GM18508 (cell line): ENCODE data around the gene BCL10.
A peak's percentile ranks its signal among the peaks of the same experiment; 100 is the strongest.

ENCODE experiments used
- ATAC-seq: cut with Tn5 transposase; IDR thresholded peaks from one replicate; pipeline ENCODE4 v1.9.1; 2021; ENCODE audit warnings: moderate number of reproducible peaks; ENCODE audit not compliant: insufficient read depth, unreplicated experiment

The BCL10 gene

DNA sequence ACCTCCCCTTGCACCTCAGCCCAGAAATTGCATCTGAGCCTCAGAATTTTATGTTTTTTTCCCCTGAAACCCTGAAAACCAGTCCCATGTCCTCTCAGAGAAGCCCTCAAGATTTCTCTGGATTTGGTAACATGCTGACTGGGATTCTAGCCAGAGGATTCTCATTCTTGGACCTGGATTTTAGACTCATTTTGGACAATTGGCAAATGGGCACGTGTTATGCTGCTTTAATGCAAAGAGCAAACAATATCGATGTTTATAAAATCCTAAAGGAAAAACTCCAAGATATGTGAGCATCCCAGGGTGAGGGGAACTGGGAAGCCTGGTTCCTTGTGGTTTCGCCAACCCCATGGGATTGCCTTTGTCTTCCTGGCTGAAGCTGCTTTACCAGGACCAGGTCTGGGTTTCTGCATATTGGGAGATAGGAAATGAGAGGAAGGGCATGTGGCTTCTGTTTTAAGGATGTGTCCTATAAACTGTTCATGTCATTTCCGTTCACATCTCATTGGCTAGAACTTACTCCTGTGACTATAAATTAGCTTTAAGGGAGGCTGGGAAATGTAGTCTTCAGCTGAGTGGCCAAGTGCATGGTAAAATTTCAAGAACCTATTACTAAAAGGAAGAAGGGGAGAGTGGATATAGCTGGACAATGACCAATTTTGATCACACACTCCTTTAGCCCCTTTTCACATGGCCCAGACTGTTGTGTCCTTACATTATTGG, 27.2 kb upstream of the BCL10 start:
- no peak for ATAC-seq

DNA sequence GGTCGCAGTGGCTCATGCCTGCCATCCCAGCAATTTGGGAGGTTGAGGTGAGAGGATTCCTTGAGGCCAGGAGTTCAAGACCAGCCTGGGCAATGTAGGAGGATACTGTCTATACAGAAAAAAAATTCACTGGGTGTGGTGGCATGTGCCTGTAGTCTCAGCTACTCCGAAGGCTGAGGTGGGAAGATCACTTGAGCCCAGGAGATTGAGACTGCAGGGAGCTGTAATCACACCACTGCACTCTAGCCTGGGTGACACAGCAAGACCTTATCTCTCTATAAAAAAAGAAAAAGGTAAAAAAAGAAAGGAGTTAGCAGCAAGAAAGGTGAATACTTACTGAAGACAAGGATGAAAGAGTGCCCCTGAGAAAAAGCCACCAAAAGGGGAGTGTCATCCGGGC, 23.7 kb upstream of the BCL10 start:
- ATAC-seq = no peak

DNA sequence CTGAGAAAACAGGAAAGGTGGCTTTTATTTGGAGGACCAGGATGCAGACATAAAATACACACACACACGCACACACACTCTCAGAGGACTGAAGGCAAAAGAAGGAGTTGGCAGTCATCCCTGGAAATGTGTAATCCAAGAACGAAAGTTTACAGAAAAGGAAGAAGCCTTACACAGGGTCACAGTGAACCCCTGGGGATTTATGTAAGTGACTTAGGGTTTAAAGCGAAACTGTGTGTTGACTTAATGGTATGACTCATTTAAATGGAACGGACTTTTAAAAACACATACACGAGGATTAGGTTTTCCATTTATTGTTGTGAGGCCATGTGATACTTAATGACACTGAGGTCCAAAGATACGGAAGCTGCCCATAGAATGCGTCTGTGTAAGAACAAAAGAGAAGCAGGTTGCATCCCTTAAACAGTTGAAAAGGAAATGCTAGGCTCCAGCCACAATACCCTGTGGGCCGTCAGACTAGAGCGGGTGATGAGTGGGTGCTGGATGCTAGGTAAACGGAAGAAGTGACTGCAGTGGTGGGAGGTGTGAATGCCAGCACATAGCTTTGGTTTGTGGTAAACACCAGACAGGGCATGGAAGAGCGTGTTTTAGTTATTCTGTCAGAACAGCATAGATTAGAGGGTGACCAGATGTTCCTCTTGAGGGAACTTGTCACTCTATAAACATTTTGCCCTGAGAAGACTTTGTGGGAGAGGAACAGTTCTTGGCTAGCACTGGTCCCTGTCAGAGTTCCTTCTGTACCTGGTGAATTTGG, 21.6 kb upstream of the BCL10 start:
- peak; percentile 95 for ATAC-seq

DNA sequence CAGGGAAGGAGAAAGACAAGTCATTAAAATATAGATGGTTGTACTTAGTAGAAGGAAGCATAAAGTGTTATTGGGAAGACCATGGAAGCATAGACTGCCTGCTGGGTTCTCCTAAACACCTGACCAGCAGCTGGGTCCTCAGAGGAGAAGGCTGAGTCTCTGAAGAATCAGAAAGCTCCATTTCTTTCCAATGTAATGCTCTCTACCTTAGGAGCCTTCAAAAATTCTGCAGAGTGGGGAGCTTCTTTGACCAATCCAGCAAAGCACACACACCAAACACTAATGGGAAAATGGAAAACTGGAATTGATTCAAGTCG, 21.1 kb upstream of the BCL10 start:
- no peak for ATAC-seq

DNA sequence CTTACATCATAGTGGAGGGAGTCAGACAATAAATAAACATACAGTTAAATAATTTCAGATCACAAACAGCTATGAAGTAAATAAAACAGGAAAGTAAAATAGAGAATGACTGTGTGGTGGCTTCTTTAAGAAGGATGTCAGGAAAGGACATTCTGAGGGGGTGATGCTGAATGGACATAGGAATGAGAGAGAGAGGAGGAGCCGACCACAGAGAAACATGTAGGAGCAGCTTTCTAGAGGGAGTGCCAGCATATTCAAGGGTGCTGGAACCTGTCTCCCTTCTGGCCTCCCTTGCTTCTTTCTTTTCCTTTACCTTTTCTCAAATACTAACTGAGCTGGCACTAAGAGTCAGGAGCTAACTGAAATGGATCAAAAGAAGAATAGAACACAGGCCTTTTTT, 20.5 kb upstream of the BCL10 start:
- no peak for ATAC-seq

DNA sequence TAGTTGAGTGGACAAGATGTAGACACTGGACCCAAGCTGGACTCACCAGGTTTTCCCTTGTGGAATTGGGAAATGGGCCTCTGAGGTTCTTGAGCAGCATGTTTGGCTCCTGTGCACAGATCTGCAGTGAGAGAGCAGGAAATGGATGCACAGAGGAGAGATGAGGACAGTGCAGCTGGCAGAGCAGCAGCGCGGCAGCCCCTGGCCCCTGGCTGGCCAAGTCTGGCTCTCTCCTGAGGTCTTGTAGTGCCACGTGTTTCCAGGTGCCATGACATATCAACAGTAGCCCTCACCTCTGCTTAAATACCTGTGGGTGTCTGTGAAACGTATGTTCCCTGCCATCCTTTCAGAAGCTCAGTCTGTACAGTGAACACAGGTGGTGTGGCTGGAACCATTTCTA, 19.2 kb upstream of the BCL10 start:
- ATAC-seq = no peak

DNA sequence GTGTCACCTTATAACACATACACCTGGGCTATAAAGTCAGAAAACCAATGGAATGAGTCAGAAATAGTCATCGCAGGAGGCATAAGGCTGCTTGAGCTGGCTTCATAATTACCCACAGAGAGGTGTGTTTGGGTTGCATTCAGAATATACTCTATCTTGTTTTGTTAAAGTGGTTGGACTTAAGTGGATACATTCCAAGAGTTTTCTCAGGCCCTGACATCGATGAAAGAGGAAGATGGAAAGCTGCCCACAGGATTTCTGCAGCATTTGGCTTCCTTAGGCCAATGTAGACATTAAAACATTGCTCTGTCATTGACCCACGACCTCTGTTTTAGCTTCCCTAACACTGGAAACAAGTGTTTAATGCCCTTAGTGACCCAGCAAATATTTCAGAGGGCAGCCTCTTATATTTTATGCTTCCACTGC, 18.6 kb upstream of the BCL10 start:
- no peak for ATAC-seq

DNA sequence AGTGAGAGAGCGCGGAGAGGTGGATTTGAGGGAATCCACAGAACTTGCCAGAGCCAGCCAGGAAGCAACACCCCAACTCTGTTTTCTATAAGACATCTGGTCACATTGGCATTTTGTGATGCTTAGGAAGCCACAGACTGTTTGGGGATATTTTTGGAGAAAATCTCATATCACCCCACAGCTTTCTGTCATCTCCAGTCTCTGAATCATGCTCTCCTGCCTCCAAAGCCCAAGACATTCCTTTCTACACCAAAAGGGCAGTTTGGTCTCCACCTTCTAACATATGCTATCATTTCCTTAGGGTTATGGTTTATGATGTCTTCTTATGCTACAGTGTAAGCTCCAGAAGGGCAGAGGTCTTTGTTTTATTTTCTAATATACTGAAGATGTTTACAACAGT, 14.4 kb upstream of the BCL10 start:
- ATAC-seq = no peak

DNA sequence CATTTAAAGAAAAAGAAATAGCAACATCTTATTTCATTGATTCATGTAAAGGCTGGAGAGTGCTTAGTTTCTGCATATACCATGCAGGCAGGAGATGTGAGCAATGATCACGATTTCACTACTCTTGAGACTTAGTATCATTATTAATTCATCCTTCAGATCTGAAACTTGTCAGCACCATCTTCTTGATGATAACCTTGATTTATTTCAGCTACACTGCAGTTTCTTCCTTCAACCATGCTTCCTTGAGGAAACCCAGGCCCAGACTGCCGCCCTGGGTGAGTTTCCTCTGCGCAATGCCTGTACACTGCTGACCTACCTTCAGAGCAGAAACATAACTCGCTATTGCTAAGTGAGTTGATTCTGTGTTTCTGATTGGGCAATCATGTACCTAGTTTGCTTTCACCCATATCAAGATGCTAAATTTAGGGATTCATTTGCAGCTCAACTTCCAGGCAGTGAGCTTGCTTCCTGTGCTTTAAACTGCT, 13.5 kb upstream of the BCL10 start:
- no peak for ATAC-seq

DNA sequence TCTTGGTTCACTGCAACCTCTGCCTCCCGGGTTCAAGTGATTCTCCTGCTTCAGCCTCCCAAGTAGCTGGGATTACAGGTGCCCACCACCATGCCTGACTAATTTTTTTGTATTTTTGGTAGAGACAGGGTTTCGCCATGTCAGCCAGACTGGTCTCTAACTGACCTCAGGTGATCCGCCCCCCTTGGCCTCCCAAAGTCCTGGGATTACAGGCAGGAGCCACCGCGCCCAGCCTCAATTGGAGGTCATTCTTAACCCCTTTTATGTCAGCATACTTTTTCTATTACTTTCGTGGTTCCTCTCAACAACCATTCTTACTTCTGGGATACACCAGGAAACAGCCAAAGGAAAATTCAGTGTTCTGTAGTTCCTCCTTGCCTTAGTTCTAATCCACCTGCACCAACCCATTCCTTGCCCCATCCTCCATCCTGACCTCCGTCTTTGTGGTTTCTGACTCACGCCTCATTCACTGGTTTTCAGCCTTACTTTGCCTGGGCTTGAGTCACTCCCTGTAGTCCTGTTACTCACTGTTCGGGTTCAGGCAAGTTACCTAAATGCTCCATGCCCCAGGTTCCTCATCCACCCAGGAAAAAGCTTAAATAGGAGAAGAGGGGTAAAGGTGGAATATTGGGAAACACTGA, 12.9 kb upstream of the BCL10 start:
- ATAC-seq = no peak

DNA sequence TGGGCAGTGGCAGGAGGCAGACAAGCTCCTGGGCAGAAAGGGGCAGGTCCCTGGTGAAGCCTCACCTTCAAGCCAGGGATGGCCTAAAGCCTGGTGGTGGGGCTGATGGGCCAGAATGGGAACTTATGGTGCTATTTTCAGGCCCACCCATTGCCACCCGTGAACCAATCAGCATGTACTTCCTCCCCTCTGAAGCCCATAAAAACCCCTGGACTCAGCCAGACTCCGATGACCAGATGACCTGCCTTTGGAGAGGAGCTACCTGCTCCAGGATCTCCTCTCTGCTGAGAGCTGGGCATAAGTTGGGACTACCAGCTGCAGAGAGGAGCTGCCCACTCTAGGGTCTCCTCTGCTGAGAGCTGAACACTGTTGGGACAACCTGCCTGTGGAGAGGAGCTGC, 7.8 kb upstream of the BCL10 start:
- no peak for ATAC-seq

DNA sequence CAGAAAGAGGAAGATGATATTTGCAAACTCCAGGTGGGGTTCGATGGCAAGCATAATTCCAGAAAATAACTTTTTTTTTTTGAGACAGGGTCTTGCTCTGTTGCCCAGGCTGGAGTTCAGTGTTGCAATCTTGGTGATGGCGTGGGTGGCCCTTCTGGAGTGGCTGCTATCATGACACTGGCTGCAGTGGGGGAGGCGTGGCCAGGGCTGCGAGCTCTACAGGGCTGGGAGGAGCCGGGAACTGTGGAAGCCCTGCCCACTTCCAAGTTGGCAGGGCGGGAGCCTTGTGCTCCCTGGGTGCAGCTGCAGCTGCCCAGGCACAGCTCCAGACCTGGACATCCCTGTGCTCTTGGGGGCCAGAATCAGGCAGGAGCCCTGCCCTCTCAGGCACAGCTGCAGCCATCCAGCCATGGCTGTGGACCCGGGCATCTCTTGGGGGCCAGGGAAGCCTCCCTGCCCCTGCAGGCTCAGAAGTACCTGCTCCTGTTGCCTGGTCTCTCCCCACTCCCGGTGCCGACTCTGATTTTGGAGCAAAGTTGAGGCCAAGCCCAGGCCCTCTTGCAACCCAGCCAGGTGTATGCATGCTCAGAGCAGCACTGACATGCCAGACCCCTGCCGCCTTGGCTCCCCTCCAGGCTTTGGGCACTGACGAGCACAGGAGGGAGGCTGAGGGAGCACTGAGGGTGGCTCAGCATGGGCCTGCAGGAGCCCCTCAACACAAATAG, 7.2 kb upstream of the BCL10 start:
- ATAC-seq = no peak

DNA sequence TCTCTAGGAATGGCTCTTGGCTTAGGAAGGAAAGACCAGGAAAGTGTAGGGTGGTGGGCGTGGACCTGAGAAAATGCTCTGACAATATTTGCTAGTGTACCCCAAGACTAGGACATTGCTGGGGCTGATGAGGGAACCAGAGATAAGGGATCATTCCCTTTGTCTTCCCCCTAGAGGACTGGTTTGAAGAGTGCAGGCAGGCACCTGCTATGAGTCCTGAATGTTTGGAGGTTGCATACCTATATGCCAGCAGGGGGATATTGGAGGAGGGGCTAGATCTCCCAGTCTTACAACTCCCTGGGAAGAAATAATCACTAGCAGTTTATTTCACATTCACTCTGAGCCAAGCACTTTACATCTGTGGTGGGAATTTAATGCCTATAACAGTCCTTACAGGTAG, 6.0 kb upstream of the BCL10 start:
- no peak for ATAC-seq

DNA sequence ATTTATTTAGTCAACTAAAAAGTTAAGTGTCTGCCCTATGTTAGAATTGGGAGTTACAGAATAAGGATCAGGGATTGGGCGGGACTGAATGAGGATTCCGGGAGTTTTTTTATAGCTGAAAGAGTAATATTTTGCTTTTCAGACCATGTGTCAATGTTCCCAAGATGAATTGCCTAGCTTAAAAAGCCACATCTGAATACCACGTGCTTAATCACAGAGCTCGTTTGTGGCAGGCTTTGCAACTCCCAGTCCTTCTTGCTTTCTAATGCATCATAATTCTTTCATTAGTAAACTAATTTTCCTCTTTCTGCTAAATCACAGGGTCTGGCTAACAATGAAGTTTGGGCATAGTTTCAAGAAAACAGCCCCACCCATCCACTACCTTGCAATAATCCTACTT, 4.2 kb upstream of the BCL10 start:
- ATAC-seq = no peak

DNA sequence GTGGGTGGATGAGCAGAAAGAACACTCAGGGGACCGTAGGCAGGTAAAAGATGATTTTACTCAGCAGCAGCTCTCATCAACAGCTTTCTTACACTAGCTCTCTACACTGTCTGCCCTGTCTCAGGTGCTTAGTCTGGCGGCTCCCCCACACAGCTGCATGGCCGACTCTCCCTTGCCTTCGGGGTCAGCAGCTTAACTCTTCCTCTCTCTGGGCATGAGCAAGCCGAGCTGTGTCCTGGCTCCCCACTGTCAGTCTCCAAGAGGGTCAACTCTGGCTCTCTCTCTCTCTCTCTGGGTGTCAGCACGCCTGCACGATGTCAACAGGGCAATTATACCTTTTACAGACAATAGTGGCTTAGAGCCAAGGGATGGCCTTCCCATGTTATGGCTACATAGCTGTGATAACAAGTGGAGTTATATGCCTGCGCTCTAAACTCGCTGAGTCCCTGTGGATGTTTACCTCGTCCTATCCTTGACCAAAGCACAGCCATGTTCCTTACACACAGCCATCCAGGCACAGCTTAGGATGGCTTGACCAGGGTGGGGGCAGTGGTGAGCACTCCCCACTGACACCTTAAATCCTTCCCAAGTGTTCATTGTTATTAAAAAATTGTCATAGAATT, 3.1 kb upstream of the BCL10 start:
- ATAC-seq = no peak

DNA sequence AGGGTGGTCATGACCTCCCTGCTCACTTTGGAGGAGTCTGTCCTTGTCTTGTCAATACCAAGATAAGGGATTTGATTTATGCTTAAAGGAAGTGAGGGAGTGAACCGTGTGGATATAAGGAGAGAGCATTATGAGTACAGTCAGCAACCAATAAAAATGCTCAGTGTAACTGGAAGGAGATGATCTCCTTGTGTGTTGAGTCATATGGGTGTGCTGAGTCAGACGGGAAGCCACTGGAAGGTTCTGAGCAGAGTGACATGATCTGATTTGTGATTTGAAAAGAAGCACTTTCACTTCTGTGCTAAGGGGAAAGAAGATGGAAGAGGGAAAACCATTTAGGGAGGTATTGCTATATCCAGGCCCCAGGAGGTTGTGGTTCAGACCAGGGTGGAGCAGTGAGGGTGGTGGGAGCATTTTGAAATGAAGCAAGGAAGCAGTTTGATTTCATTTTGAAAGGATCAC, 2.5 kb upstream of the BCL10 start:
- ATAC-seq = no peak

DNA sequence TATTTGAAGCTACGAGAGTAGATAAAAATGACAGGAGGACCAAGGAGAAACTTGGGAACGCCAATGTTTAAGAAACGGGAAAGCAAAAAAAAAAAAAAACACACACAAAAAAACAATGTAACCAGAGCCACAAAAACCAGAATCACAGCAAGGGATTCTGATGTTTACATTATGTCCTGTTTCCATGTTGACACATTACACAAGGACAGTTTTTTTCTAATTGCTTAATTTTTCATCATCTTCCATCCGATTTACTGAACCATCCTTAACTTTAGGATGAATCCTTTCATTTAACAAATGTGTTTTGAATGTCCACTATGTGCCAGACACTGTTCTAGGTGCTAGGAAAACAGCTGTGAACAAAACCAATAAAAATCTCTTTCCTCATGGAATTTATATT, 1.4 kb upstream of the BCL10 start:
- ATAC-seq = no peak

DNA sequence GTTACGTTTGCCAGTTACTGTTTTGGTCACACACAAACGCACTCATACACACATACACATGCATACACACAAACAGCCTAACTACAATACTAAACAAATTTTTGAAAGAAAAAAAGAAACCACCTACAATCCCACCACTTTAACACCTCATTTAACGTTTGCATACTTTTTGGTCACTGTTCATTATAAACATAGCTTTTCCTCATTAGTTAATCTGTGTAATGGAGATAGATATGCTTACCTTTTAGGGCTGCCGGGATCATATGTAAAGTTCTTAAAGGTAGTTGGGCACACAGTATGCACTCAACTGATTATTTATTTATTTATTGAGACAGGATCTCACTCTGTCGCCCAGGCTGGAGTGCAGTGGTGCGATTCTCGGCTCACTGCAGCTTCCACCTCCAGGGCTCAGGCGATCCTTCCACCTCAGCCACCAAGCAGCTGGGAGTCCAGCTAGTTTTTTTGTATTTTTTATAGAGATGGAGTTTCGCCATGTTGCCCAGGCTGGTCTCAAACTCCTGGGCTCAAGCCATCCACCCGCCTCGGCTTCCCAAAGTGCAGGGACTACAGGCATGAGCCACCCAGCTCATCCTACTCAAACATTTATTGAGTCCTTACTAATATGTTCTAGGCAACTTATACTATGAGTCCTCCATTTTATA, 677 bp upstream of the BCL10 start:
- no peak for ATAC-seq

DNA sequence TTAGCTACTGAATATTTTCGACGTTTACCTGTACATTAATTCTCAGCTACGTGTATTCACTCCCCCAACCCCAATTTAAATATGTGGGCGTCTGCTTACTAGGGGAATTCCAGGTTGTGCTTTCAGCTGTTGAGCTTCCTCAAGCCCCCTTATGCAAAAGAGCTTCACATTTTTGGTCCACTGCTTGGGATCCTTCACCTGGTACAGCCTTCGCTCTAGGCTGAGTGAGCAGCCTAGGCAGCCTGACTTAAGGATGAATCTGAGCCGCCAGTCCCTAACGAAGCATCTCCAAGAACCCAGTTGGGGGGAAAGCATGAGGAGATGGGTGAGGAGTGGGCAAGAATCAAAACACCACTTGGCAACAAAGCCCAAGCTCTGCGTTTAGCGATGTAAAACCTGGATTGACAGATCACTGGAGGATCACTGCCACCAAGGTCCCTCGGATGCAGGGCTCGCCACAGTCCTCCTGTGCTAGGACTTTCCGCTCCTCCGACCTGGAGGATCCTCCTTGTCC, 674 bp downstream of the BCL10 start:
- no peak for ATAC-seq
